ENCODE data around the gene LIN28B.

LIN28B gene

GRCh38 chr6:105045526-105045925 lies 88.6 kb downstream of the LIN28B start:
- FAIRE-seq, result no peak
- no peak for DNase-seq (ENCODE audit: insufficient read length)
- TF ChIP-seq POLR2A (IDR thresholded peaks at IDR 0.05; ENCODE audit: low read depth, low read length), result no peak
- TF ChIP-seq POLR2AphosphoS5 (IDR thresholded peaks at IDR 0.05; ENCODE audit: low read depth, low read length), result no peak
- TF ChIP-seq TAF1 (IDR thresholded peaks at IDR 0.05; ENCODE audit: borderline replicate concordance, low read depth, low read length), result no peak

GRCh38 chr6:105051941-105052471 lies 95.1 kb downstream of the LIN28B start:
- no peak for FAIRE-seq
- no peak for TF ChIP-seq POLR2A (IDR thresholded peaks at IDR 0.05; ENCODE audit: low read depth, low read length)
- TF ChIP-seq POLR2AphosphoS5 (IDR thresholded peaks at IDR 0.05; ENCODE audit: low read depth, low read length), result no peak
- no peak for TF ChIP-seq TAF1 (IDR thresholded peaks at IDR 0.05; ENCODE audit: borderline replicate concordance, low read depth, low read length)
- DNase-seq (ENCODE audit: insufficient read length), result no peak

- no peak for FAIRE-seq
- no peak for TF ChIP-seq TAF1 (IDR thresholded peaks at IDR 0.05; ENCODE audit: borderline replicate concordance, low read depth, low read length)
- no peak for TF ChIP-seq POLR2AphosphoS5 (IDR thresholded peaks at IDR 0.05; ENCODE audit: low read depth, low read length)
- no peak for TF ChIP-seq POLR2A (IDR thresholded peaks at IDR 0.05; ENCODE audit: low read depth, low read length)
Measured at GRCh38 chr6:105056646-105057045, 99.7 kb downstream of the LIN28B start.

GRCh38 chr6:105057160-105057559 lies 100.3 kb downstream of the LIN28B start:
- no peak for DNase-seq (ENCODE audit: insufficient read length)
- no peak for FAIRE-seq
- TF ChIP-seq POLR2A (IDR thresholded peaks at IDR 0.05; ENCODE audit: low read depth, low read length) (no peak), TAF1 (IDR thresholded peaks at IDR 0.05; ENCODE audit: borderline replicate concordance, low read depth, low read length) (no peak), POLR2AphosphoS5 (IDR thresholded peaks at IDR 0.05; ENCODE audit: low read depth, low read length) (no peak)

More at GRCh38 chr6:105056646-105057045, 99.7 kb downstream of the LIN28B start:
- no peak for DNase-seq (ENCODE audit: insufficient read length)

- DNase-seq (ENCODE audit: insufficient read length) (no peak), FAIRE-seq (no peak)
- TF ChIP-seq TAF1 (IDR thresholded peaks at IDR 0.05; ENCODE audit: borderline replicate concordance, low read depth, low read length) (no peak), POLR2AphosphoS5 (IDR thresholded peaks at IDR 0.05; ENCODE audit: low read depth, low read length) (no peak), POLR2A (IDR thresholded peaks at IDR 0.05; ENCODE audit: low read depth, low read length) (no peak)
Measured at GRCh38 chr6:105058316-105058715, 101.4 kb downstream of the LIN28B start.

GRCh38 chr6:105058846-105059245 lies 101.9 kb downstream of the LIN28B start:
- no peak for FAIRE-seq
- DNase-seq (ENCODE audit: insufficient read length), result no peak

GRCh38 chr6:105066233-105066632 lies 109.3 kb downstream of the LIN28B start:
- TF ChIP-seq POLR2A (IDR thresholded peaks at IDR 0.05; ENCODE audit: low read depth, low read length) (no peak), TAF1 (IDR thresholded peaks at IDR 0.05; ENCODE audit: borderline replicate concordance, low read depth, low read length) (no peak), POLR2AphosphoS5 (IDR thresholded peaks at IDR 0.05; ENCODE audit: low read depth, low read length) (no peak)
- DNase-seq (ENCODE audit: insufficient read length), result no peak

More at GRCh38 chr6:105058846-105059245, 101.9 kb downstream of the LIN28B start:
- TF ChIP-seq TAF1 (IDR thresholded peaks at IDR 0.05; ENCODE audit: borderline replicate concordance, low read depth, low read length) (no peak), POLR2AphosphoS5 (IDR thresholded peaks at IDR 0.05; ENCODE audit: low read depth, low read length) (no peak), POLR2A (IDR thresholded peaks at IDR 0.05; ENCODE audit: low read depth, low read length) (no peak)

GRCh38 chr6:105066836-105067235 lies 109.9 kb downstream of the LIN28B start:
- FAIRE-seq (no peak), DNase-seq (ENCODE audit: insufficient read length) (no peak)
- TF ChIP-seq POLR2A (IDR thresholded peaks at IDR 0.05; ENCODE audit: low read depth, low read length), result no peak
- TF ChIP-seq TAF1 (IDR thresholded peaks at IDR 0.05; ENCODE audit: borderline replicate concordance, low read depth, low read length), result no peak
- no peak for TF ChIP-seq POLR2AphosphoS5 (IDR thresholded peaks at IDR 0.05; ENCODE audit: low read depth, low read length)

More at GRCh38 chr6:105066233-105066632, 109.3 kb downstream of the LIN28B start:
- FAIRE-seq, result no peak

- TF ChIP-seq POLR2AphosphoS5 (IDR thresholded peaks at IDR 0.05; ENCODE audit: low read depth, low read length) (no peak), POLR2A (IDR thresholded peaks at IDR 0.05; ENCODE audit: low read depth, low read length) (no peak), TAF1 (IDR thresholded peaks at IDR 0.05; ENCODE audit: borderline replicate concordance, low read depth, low read length) (no peak)
- FAIRE-seq, result no peak
- DNase-seq (ENCODE audit: insufficient read length), result no peak
Measured at GRCh38 chr6:105067329-105067728, 110.4 kb downstream of the LIN28B start.

GRCh38 chr6:105068407-105068806 lies 111.5 kb downstream of the LIN28B start:
- DNase-seq (ENCODE audit: insufficient read length) (no peak), FAIRE-seq (no peak)
- TF ChIP-seq TAF1 (IDR thresholded peaks at IDR 0.05; ENCODE audit: borderline replicate concordance, low read depth, low read length) (no peak), POLR2AphosphoS5 (IDR thresholded peaks at IDR 0.05; ENCODE audit: low read depth, low read length) (no peak), POLR2A (IDR thresholded peaks at IDR 0.05; ENCODE audit: low read depth, low read length) (no peak)

- TF ChIP-seq TAF1 (IDR thresholded peaks at IDR 0.05; ENCODE audit: borderline replicate concordance, low read depth, low read length), result no peak
- no peak for TF ChIP-seq POLR2A (IDR thresholded peaks at IDR 0.05; ENCODE audit: low read depth, low read length)
- TF ChIP-seq POLR2AphosphoS5 (IDR thresholded peaks at IDR 0.05; ENCODE audit: low read depth, low read length), result no peak
- FAIRE-seq (no peak), DNase-seq (ENCODE audit: insufficient read length) (no peak)
Measured at GRCh38 chr6:105069821-105070445, 113.0 kb downstream of the LIN28B start.

- FAIRE-seq (no peak), DNase-seq (ENCODE audit: insufficient read length) (no peak)
- TF ChIP-seq TAF1 (IDR thresholded peaks at IDR 0.05; ENCODE audit: borderline replicate concordance, low read depth, low read length) (no peak), POLR2AphosphoS5 (IDR thresholded peaks at IDR 0.05; ENCODE audit: low read depth, low read length) (no peak), POLR2A (IDR thresholded peaks at IDR 0.05; ENCODE audit: low read depth, low read length) (no peak)
Measured at GRCh38 chr6:105072798-105073199, 115.9 kb downstream of the LIN28B start.
